Cardiac muscle cell (in vitro differentiated cells and primary cell): ENCODE data around the gene APOM. TPM values are rescaled to one million over a fixed set of nuclear protein-coding genes. Genes with fewer than 3 reads are reported as not detected.

Experiments
- DNase-seq, 2 donors: peaks; one replicate each; pipeline versions ENCODE4 v3.0.0 to v3.0.0-alpha.2; 2010 to 2017; ENCODE audit warnings: low read depth in 1 of 2, low spot score in 1 of 2
- H3K27ac ChIP-seq: fragments of 200-600 bp; sonication (generic); 2 replicates; pipeline ENCODE4 v1.5.1; 2016
- H3K27me3 ChIP-seq: fragments of 200-600 bp; sonication (generic); 2 replicates; pipeline ENCODE4 v1.6.0; 2016; ENCODE audit warnings: control low read depth
- H3K36me3 ChIP-seq: fragments of 200-600 bp; sonication (generic); 2 replicates; pipeline ENCODE4 v1.5.1; 2016; ENCODE audit warnings: control low read depth
- H3K4me1 ChIP-seq: fragments of 200-600 bp; sonication (generic); 2 replicates; pipeline ENCODE4 v1.8.1; 2017; ENCODE audit warnings: low read depth, mild to moderate bottlenecking, mixed run types
- H3K4me3 ChIP-seq: fragments of 200-600 bp; sonication (generic); 2 replicates; pipeline ENCODE4 v1.5.1; 2016; ENCODE audit warnings: mild to moderate bottlenecking
- H3K9me3 ChIP-seq: fragments of 200-600 bp; sonication (generic); 2 replicates; pipeline ENCODE4 v1.5.1; 2017; ENCODE audit warnings: low read depth, mild to moderate bottlenecking, control low read depth
- polyA plus RNA-seq: library from polyadenylated mRNA; unstranded; fragments of >200 nt; fragmentation: Nextera tagmentation; extraction: Ambion mirVana; gene quantifications from 2 replicates; pipeline ENCODE4 v1.2.1, GENCODE V29; 2016
- total RNA-seq: library from RNA; depleted of rRNA; stranded (reverse); fragments of >200 nt; gene quantifications from 2 replicates; pipeline ENCODE4 v1.2.3, GENCODE V29; 2016
- TF ChIP-seq, protein P1 (sequence below): IDR thresholded peaks from 2 replicates; pipeline ENCODE4 v1.5.1; 2012; ENCODE audit warnings: low read depth, mild to moderate bottlenecking, low read length

Gene APOM
- total and polyA plus RNA-seq, 2 experiments from 2014 or later = 2.3 to 3.5 TPM

DNA sequence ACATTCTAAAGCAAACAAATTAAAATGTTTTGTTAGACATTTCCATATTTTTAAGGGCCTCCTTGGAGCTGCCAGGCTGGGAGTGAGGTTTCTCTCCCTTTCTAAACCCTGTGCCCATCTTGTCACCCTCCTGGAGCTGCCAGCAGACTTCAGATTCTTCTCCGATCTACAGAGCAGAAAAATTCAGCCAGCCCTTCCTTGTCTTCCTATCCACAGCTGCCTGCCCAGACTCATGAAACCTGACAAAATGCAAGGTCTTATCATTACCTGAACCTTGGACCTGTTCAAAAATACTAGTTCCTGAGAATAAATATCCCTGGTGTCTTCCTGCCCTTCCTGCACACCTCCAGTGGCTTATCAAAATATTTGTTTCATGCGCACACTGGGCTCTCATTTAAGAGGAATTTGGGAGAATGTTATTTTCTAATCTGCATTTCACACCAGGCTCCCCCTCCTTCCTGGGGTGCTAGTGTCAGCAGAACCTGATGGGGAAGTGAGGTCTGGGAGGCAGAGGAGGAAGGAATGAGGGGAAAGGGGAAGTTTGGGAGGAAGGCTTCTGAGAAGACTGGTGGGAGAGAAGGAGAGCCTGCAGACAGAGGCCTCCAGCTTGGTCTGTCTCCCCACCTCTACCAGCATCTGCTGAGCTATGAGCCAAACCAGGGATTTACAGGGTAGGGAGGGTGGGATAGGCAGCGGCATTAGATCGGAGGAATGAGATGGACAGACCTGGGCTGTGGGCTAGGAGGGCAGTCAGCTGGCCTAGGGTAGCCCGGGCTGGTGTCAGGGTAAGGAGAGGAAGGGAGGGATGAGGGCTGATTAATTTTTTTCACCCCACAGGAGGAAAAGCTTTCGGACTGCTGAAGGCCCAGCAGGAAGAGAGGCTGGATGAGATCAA lies 40.8 kb upstream of the APOM start, which contains the start of gene AIF1:
Gene AIF1, plus strand, starts transcription at position 551 of the 895 bp plus-strand sequence. Its CDS starts 96 bp downstream, at position 647.
- H3K27ac ChIP-seq = no peak within 1 kb of the TSS
- no peak within 1 kb of the TSS for H3K4me3 ChIP-seq
- no peaks in the 10 kb centered on the region for H3K9me3 ChIP-seq
- H3K36me3 ChIP-seq = no peaks in the 10 kb centered on the region
- H3K4me1 ChIP-seq = peaks cover 3% of the 10 kb centered on the region
- no peaks in the 10 kb centered on the region for H3K27me3 ChIP-seq
- TF ChIP-seq, protein P1, sequence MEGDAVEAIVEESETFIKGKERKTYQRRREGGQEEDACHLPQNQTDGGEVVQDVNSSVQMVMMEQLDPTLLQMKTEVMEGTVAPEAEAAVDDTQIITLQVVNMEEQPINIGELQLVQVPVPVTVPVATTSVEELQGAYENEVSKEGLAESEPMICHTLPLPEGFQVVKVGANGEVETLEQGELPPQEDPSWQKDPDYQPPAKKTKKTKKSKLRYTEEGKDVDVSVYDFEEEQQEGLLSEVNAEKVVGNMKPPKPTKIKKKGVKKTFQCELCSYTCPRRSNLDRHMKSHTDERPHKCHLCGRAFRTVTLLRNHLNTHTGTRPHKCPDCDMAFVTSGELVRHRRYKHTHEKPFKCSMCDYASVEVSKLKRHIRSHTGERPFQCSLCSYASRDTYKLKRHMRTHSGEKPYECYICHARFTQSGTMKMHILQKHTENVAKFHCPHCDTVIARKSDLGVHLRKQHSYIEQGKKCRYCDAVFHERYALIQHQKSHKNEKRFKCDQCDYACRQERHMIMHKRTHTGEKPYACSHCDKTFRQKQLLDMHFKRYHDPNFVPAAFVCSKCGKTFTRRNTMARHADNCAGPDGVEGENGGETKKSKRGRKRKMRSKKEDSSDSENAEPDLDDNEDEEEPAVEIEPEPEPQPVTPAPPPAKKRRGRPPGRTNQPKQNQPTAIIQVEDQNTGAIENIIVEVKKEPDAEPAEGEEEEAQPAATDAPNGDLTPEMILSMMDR = no peak
- DNase-seq = no peak

GRCh38 chr6:31615748-31616147 lies 39.9 kb upstream of the APOM start:
- H3K27ac ChIP-seq = no peak overlapping the region
- TF ChIP-seq, protein P1 = no peak
- H3K4me1 ChIP-seq = peaks cover 3% of the 10 kb centered on the region
- no peaks in the 10 kb centered on the region for H3K36me3 ChIP-seq
- DNase-seq = no peak
- no peaks in the 10 kb centered on the region for H3K9me3 ChIP-seq
- no peaks in the 10 kb centered on the region for H3K27me3 ChIP-seq
- no peak overlapping the region for H3K4me3 ChIP-seq

DNA sequence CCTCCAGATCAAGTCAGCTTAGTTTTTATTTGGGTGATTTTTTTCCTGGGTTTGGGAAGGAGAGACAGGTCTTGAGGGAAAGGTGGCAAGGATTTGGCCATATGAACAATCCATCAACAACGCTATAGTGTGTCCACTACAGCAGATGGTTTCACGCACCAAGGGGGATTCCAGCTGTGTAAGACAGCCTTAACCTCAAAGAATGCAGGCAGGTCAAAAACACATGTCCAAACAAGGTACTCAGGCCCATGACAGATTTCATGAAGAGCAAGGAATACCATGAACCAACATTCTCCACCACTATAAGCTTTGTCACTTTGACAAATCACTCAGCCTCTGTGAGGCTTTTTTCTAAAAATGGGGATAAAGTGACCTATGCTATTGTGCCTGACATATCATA lies 38.7 kb upstream of the APOM start:
- Histone ChIP-seq H3K4me1 (peaks cover 4% of the 10 kb centered on the region), H3K27ac (no peak overlapping the region), H3K4me3 (no peak overlapping the region), H3K27me3 (no peaks in the 10 kb centered on the region), H3K36me3 (no peaks in the 10 kb centered on the region), H3K9me3 (no peaks in the 10 kb centered on the region)
- no peak for DNase-seq
- TF ChIP-seq, protein P1 = no peak

- TF ChIP-seq, protein P1 = no peak
- Histone ChIP-seq H3K9me3 (no peaks in the 10 kb centered on the region), H3K27me3 (no peaks in the 10 kb centered on the region), H3K4me3 (peak overlapping the region; percentile 56), H3K4me1 (peaks cover 4% of the 10 kb centered on the region), H3K27ac (peak overlapping the region; percentile 97), H3K36me3 (peaks cover 21% of the 10 kb centered on the region)
- peak; percentile 99 to 100 for DNase-seq
Observed at GRCh38 chr6:31619805-31620585, 35.7 kb upstream of the APOM start.

DNA sequence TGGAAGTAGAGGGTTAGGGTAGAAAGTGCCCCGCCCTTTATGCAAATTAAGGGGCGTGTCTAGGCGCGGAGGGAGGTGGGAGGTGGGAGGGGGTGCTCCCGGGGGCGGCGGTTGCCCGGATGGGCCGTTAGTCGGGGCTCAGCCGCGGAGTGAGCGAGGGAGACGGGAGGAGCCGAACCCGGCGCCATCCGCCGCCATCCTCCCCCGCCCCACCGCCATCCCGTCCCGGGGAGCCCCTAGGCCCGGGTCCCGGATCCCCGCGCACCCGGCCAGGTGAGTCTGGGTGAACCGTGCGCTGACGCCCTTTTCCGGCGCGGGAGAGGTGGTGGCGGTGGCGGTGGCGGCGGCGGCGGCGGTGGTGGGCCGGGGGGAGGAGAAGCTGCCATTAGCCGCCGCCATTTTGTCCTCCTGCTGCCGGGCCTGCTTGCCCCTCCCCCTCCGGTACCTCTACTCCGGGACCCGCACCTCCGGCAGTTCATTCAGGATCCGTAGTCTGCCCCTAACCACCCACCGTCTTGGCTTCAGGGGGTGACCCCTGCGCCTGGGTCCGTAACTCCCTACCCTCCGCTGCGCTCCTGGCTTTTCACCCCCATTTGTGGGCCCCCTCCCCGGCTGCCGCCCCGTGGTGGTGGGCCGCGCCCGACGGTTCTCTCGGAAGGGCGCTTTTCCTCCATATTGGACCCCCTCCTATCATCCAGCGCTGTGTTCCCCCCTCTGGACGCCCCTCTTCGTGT lies 34.9 kb upstream of the APOM start, which contains the start of gene PRRC2A:
Gene PRRC2A, plus strand, starts transcription at position 130 of the 734 bp plus-strand sequence. CDS start 2,075 bp downstream, outside the sequence.
- peak in 1 of 2 donors; percentile 86 for DNase-seq
- TF ChIP-seq, protein P1 = no peak
- Histone ChIP-seq H3K27ac (peak within 1 kb of the TSS; percentile 97), H3K4me3 (peak within 1 kb of the TSS; percentile 76), H3K9me3 (no peaks in the 10 kb centered on the region), H3K4me1 (peaks cover 4% of the 10 kb centered on the region), H3K27me3 (no peaks in the 10 kb centered on the region), H3K36me3 (peaks cover 29% of the 10 kb centered on the region)
